ENCODE measurements around the gene ZNF487. TPM values are rescaled to one million over a fixed set of nuclear protein-coding genes. Genes with fewer than 3 reads are reported as not detected.

ZNF487 gene
- total RNA-seq, 3 donors from 2014 or later, result 4.2 to 7.6 (median 7.5) TPM

- Histone ChIP-seq H3K4me1 (ENCODE audit: low read depth) (peaks cover 41% of the 10 kb centered on the region), H3K9me3 (no peaks in the 10 kb centered on the region), H3K36me3 (ENCODE audit: low read depth) (peaks cover 9% of the 10 kb centered on the region), H3K4me3 (peak overlapping the region; percentile 37)
- TF ChIP-seq CTCF (IDR thresholded peaks at IDR 0.05), result no peak
- intact Hi-C loops (cut with DNase I, micrococcal nuclease), result no loop called here
- DNase-seq, result peak; percentile 85 to 91 (median 89)
- ATAC-seq, result peak; percentile 85
Measured at GRCh38 chr10:43396061-43396927, 40.6 kb upstream of the ZNF487 start.

- H3K9me3 ChIP-seq, result no peaks in the 10 kb centered on the region
- peaks cover 9% of the 10 kb centered on the region for H3K36me3 ChIP-seq (ENCODE audit: low read depth)
- H3K4me1 ChIP-seq (ENCODE audit: low read depth), result peaks cover 41% of the 10 kb centered on the region
- peak overlapping the region; percentile 37 for H3K4me3 ChIP-seq
- TF ChIP-seq CTCF (IDR thresholded peaks at IDR 0.05), result no peak
- DNase-seq, result peak; percentile 91 to 97 (median 95)
- ATAC-seq, result peak; percentile 90
- intact Hi-C loops (cut with DNase I, micrococcal nuclease), result no loop called here
Measured at GRCh38 chr10:43396928-43397624, 39.8 kb upstream of the ZNF487 start.

- H3K9me3 ChIP-seq, result no peaks in the 10 kb centered on the region
- ATAC-seq (no peak), DNase-seq (no peak)
- no peak overlapping the region for H3K4me3 ChIP-seq
- intact Hi-C loops (cut with DNase I, micrococcal nuclease), result no loop called here
- H3K36me3 ChIP-seq (ENCODE audit: low read depth), result no peaks in the 10 kb centered on the region
- TF ChIP-seq CTCF (IDR thresholded peaks at IDR 0.05), result no peak
- H3K4me1 ChIP-seq (ENCODE audit: low read depth), result peaks cover 57% of the 10 kb centered on the region
Measured at GRCh38 chr10:43398939-43399319, 38.0 kb upstream of the ZNF487 start.

GRCh38 chr10:43399320-43400310, 37.3 kb upstream of the ZNF487 start:
- Histone ChIP-seq H3K36me3 (ENCODE audit: low read depth) (no peaks in the 10 kb centered on the region), H3K4me3 (no peak overlapping the region), H3K4me1 (ENCODE audit: low read depth) (peaks cover 63% of the 10 kb centered on the region), H3K9me3 (no peaks in the 10 kb centered on the region)
- no peak for DNase-seq
- intact Hi-C loops (cut with DNase I, micrococcal nuclease), result no loop called here
- ATAC-seq, result no peak
- no peak for TF ChIP-seq CTCF (IDR thresholded peaks at IDR 0.05)

GRCh38 chr10:43401627-43402026, 35.3 kb upstream of the ZNF487 start:
- no peak for TF ChIP-seq CTCF (IDR thresholded peaks at IDR 0.05)
- H3K4me1 ChIP-seq (ENCODE audit: low read depth), result peaks cover 71% of the 10 kb centered on the region
- intact Hi-C loops (cut with DNase I, micrococcal nuclease), result no loop called here
- no peak for ATAC-seq
- H3K4me3 ChIP-seq, result no peak overlapping the region
- H3K9me3 ChIP-seq, result no peaks in the 10 kb centered on the region
- DNase-seq, result no peak
- H3K36me3 ChIP-seq (ENCODE audit: low read depth), result no peaks in the 10 kb centered on the region
